GM21390 (cell line): Measurements from ENCODE around the gene SMIM31.

Experiments used
- ATAC-seq: cut with Tn5 transposase; IDR thresholded peaks from one replicate; pipeline ENCODE4 v1.9.1; 2021; ENCODE audit not compliant: unreplicated experiment

SMIM31 gene

GRCh38 chr4:164753873-164754488 lies at the start of gene SMIM31:
TSS of gene SMIM31 (plus strand) at chr4:164754131. CDS start at chr4:164770444, 16,313 bp downstream.
- no peak for ATAC-seq

GRCh38 chr4:164706675-164707074 lies 47.3 kb upstream of the SMIM31 start:
- ATAC-seq, result no peak

GRCh38 chr4:164716901-164717300 lies 37.0 kb upstream of the SMIM31 start:
- ATAC-seq, result no peak

- no peak for ATAC-seq
Observed at GRCh38 chr4:164718827-164719226, 35.1 kb upstream of the SMIM31 start.

GRCh38 chr4:164725066-164725465 lies 28.9 kb upstream of the SMIM31 start:
- no peak for ATAC-seq

- ATAC-seq, result no peak
Observed at GRCh38 chr4:164730705-164731393, 23.1 kb upstream of the SMIM31 start.

GRCh38 chr4:164731827-164732474 lies 22.0 kb upstream of the SMIM31 start:
- ATAC-seq, result peak; percentile 74

- peak; percentile 62 for ATAC-seq
Observed at GRCh38 chr4:164734484-164734883, 19.4 kb upstream of the SMIM31 start.

- ATAC-seq, result no peak
Observed at GRCh38 chr4:164748375-164748774, 5.6 kb upstream of the SMIM31 start.

GRCh38 chr4:164755432-164755831 lies 1.5 kb downstream of the SMIM31 start:
- no peak for ATAC-seq

GRCh38 chr4:164756686-164757085 lies 2.8 kb downstream of the SMIM31 start:
- no peak for ATAC-seq

- ATAC-seq, result no peak
Observed at GRCh38 chr4:164761241-164761640, 7.3 kb downstream of the SMIM31 start.

GRCh38 chr4:164761746-164762275 lies 7.9 kb downstream of the SMIM31 start:
- no peak for ATAC-seq

GRCh38 chr4:164765096-164765495 lies 11.2 kb downstream of the SMIM31 start:
- ATAC-seq, result no peak

GRCh38 chr4:164765833-164766232 lies 11.9 kb downstream of the SMIM31 start:
- ATAC-seq, result no peak

- no peak for ATAC-seq
Observed at GRCh38 chr4:164768516-164768915, 14.6 kb downstream of the SMIM31 start.

- ATAC-seq, result no peak
Observed at GRCh38 chr4:164770010-164770724, 16.2 kb downstream of the SMIM31 start.

- no peak for ATAC-seq
Observed at GRCh38 chr4:164771088-164771487, 17.2 kb downstream of the SMIM31 start.

- ATAC-seq, result no peak
Observed at GRCh38 chr4:164772076-164772475, 18.1 kb downstream of the SMIM31 start.

- ATAC-seq, result no peak
Observed at GRCh38 chr4:164779080-164779479, 25.1 kb downstream of the SMIM31 start.

- ATAC-seq, result peak; percentile 78
Observed at GRCh38 chr4:164779811-164780216, 25.9 kb downstream of the SMIM31 start.
